GM23248 (cell line): ENCODE data around the gene SLC45A3. TPM values are rescaled to one million over a fixed set of nuclear protein-coding genes. Genes with fewer than 3 reads are reported as not detected.
A peak's percentile ranks its signal among the peaks of the same experiment; 100 is the strongest.

Source experiments
- DNase-seq: peaks from one replicate; pipeline ENCODE4 v3.0.0-alpha.2; 2015
- H2AFZ ChIP-seq: fragments of 200-600 bp; sonication (generic); 2 replicates; pipeline ENCODE4 v1.6.1; 2016; ENCODE audit warnings: antibody characterized with exemption
- H3F3A ChIP-seq: fragments of 200-600 bp; sonication (generic); 2 replicates; pipeline ENCODE4 v1.6.1; 2016; ENCODE audit warnings: mild to moderate bottlenecking, antibody characterized with exemption, mixed run types; ENCODE audit not compliant: insufficient read depth
- H3K27ac ChIP-seq: fragments of 200-600 bp; sonication (generic); 2 replicates; pipeline ENCODE4 v1.5.1; 2016; ENCODE audit warnings: mild to moderate bottlenecking
- H3K27me3 ChIP-seq: fragments of 200-600 bp; sonication (generic); replicated peaks from 2 replicates; pipeline ENCODE4 v1.6.1; 2016; ENCODE audit warnings: mild to moderate bottlenecking; ENCODE audit not compliant: insufficient read depth
- H3K36me3 ChIP-seq: fragments of 200-600 bp; sonication (generic); 2 replicates; pipeline ENCODE4 v1.6.1; 2016; ENCODE audit warnings: low read depth, mild to moderate bottlenecking
- H3K4me1 ChIP-seq: fragments of 200-600 bp; sonication (generic); 2 replicates; pipeline ENCODE4 v1.6.1; 2016; ENCODE audit warnings: mild to moderate bottlenecking; ENCODE audit not compliant: insufficient read depth
- H3K4me2 ChIP-seq: fragments of 200-600 bp; sonication (generic); one replicate; pipeline ENCODE4 v1.6.1; 2016; ENCODE audit warnings: mild to moderate bottlenecking; ENCODE audit not compliant: unreplicated experiment
- H3K4me3 ChIP-seq: fragments of 200-600 bp; sonication (generic); 2 replicates; pipeline ENCODE4 v1.5.1; 2016; ENCODE audit warnings: mild to moderate bottlenecking
- H3K79me2 ChIP-seq: fragments of 200-600 bp; sonication (generic); 2 replicates; pipeline ENCODE4 v1.6.1; 2016; ENCODE audit warnings: mild to moderate bottlenecking; ENCODE audit not compliant: insufficient read depth
- H3K9ac ChIP-seq: fragments of 200-600 bp; sonication (generic); 2 replicates; pipeline ENCODE4 v1.6.1; 2016; ENCODE audit warnings: mild to moderate bottlenecking
- H3K9me2 ChIP-seq: fragments of 200-600 bp; sonication (generic); 2 replicates; pipeline ENCODE4 v1.6.1; 2016; ENCODE audit warnings: mixed run types, mild to moderate bottlenecking, moderate library complexity; ENCODE audit not compliant: insufficient read depth
- H3K9me3 ChIP-seq: fragments of 200-600 bp; sonication (generic); one replicate; pipeline ENCODE4 v1.6.1; 2017; ENCODE audit warnings: low read depth
- H4K20me1 ChIP-seq: fragments of 200-600 bp; sonication (generic); 2 replicates; pipeline ENCODE4 v1.6.0; 2016; ENCODE audit not compliant: insufficient read depth
- EZH2 ChIP-seq: fragments of 200-600 bp; sonication (generic); IDR thresholded peaks from 2 replicates; pipeline ENCODE4 v1.6.1; 2018; ENCODE audit warnings: antibody characterized with exemption, mild to moderate bottlenecking; ENCODE audit not compliant: insufficient read depth, poor library complexity, severe bottlenecking
- EZH2phosphoT487 ChIP-seq: fragments of 200-600 bp; sonication (generic); IDR thresholded peaks from 2 replicates; pipeline ENCODE4 v1.6.1; 2018; ENCODE audit warnings: antibody characterized with exemption, moderate library complexity, mild to moderate bottlenecking, low read depth; ENCODE audit not compliant: insufficient read depth
- WGBS, 2 experiments: methylation state at CpG; one replicate each; pipeline ENCODE4 v1.1.6; 2015 to 2017; ENCODE audit warnings: low lambda C conversion rate in 2 of 2, low coverage in 1 of 2; ENCODE audit errors: missing lambda C conversion rate in 2 of 2; 5-methylcytosine and 5-hydroxymethylcytosine counted together
- in situ Hi-C: fragments of 300-500 bp; cut with MboI; formaldehyde crosslinking; loops from 2 replicates; pipeline ENCODE4 v1.15.0; 2020
- polyA plus RNA-seq: library from polyadenylated mRNA; unstranded; fragments of >200 nt; fragmentation: Nextera tagmentation; extraction: Ambion mirVana; gene quantifications from 2 replicates; pipeline ENCODE4 v1.2.1, GENCODE V29; 2016
- total RNA-seq: library from RNA; depleted of rRNA; stranded (reverse); fragments of >200 nt; shearing (Covaris generic); gene quantifications from 2 replicates; pipeline ENCODE4 v1.2.3, GENCODE V29; 2014

Gene SLC45A3
- total and polyA plus RNA-seq, 2 experiments from 2014 or later, result 0.38 to 1.2 TPM

GRCh38 chr1:205630241-205630640 lies 50.1 kb downstream of the SLC45A3 start:
- in situ Hi-C loops, result no loop called here
- DNase-seq, result peak; percentile 80
- no peaks in the 10 kb centered on the region for H3K9me3 ChIP-seq
- H4K20me1 ChIP-seq, result no peaks in the 10 kb centered on the region
- peak overlapping the region; percentile 91 for H3K9ac ChIP-seq
- peaks cover 28% of the 10 kb centered on the region for H3K4me1 ChIP-seq
- peaks cover 59% of the 10 kb centered on the region for H3K79me2 ChIP-seq
- TF ChIP-seq EZH2phosphoT487 (no peak), EZH2 (no peak)
- H3K4me2 ChIP-seq, result peak overlapping the region; percentile 90
- peak overlapping the region; percentile 96 for H3K4me3 ChIP-seq
- peaks cover 32% of the 10 kb centered on the region for H3F3A ChIP-seq
- H3K36me3 ChIP-seq, result no peaks in the 10 kb centered on the region
- H3K27ac ChIP-seq, result peak overlapping the region; percentile 94
- H3K27me3 ChIP-seq, result no peaks in the 10 kb centered on the region
- no peaks in the 10 kb centered on the region for H3K9me2 ChIP-seq
- 0% methylated on average over 3 of the region's 3 CpGs for WGBS, 2 experiments
- H2AFZ ChIP-seq, result 0 out of 2 replicates have a peak overlapping the region, but pooled peaks have one; percentile 67

- H3K9me3 ChIP-seq, result no peaks in the 10 kb centered on the region
- H3K9me2 ChIP-seq, result no peaks in the 10 kb centered on the region
- no peaks in the 10 kb centered on the region for H3K36me3 ChIP-seq
- peak overlapping the region; percentile 91 for H3K9ac ChIP-seq
- peaks cover 28% of the 10 kb centered on the region for H3K4me1 ChIP-seq
- H4K20me1 ChIP-seq, result no peaks in the 10 kb centered on the region
- in situ Hi-C loops, result no loop called here
- H2AFZ ChIP-seq, result no peak overlapping the region
- peak overlapping the region; percentile 96 for H3K4me3 ChIP-seq
- DNase-seq, result peak; percentile 32
- TF ChIP-seq EZH2, result no peak
- TF ChIP-seq EZH2phosphoT487, result no peak
- H3K27ac ChIP-seq, result peak overlapping the region; percentile 94
- peak overlapping the region; percentile 90 for H3K4me2 ChIP-seq
- 54 to 56% methylated on average over 6 of the region's 6 CpGs for WGBS, 2 experiments
- H3K79me2 ChIP-seq, result peaks cover 64% of the 10 kb centered on the region
- no peaks in the 10 kb centered on the region for H3K27me3 ChIP-seq
- H3F3A ChIP-seq, result peaks cover 32% of the 10 kb centered on the region
Observed at GRCh38 chr1:205629751-205630150, 50.6 kb downstream of the SLC45A3 start.

GRCh38 chr1:205627956-205628355 lies 52.4 kb downstream of the SLC45A3 start:
- Histone ChIP-seq H3K79me2 (peaks cover 82% of the 10 kb centered on the region), H3K27me3 (no peaks in the 10 kb centered on the region), H3K9me2 (no peaks in the 10 kb centered on the region), H3K9ac (no peak overlapping the region), H3K4me3 (no peak overlapping the region), H3K4me1 (peaks cover 19% of the 10 kb centered on the region), H3F3A (peaks cover 21% of the 10 kb centered on the region), H3K4me2 (no peak overlapping the region), H3K36me3 (0 out of 2 replicates have a peak, but pooled peaks cover 6% of the 10 kb centered on the region), H2AFZ (no peak overlapping the region), H4K20me1 (no peaks in the 10 kb centered on the region), H3K9me3 (no peaks in the 10 kb centered on the region), H3K27ac (no peak overlapping the region)
- DNase-seq, result no peak
- no peak for TF ChIP-seq EZH2
- no peak for TF ChIP-seq EZH2phosphoT487
- in situ Hi-C loops, result no loop called here
- WGBS, 2 experiments, result 91 to 95% methylated on average over 8 of the region's 8 CpGs

- Histone ChIP-seq H3K4me2 (no peak overlapping the region), H3K9ac (no peak overlapping the region), H3K79me2 (peaks cover 99% of the 10 kb centered on the region), H3K9me3 (no peaks in the 10 kb centered on the region), H3K27me3 (no peaks in the 10 kb centered on the region), H3K4me3 (no peak overlapping the region), H3F3A (peaks cover 12% of the 10 kb centered on the region), H3K4me1 (peaks cover 15% of the 10 kb centered on the region), H3K27ac (no peak overlapping the region), H3K36me3 (peaks cover 13% of the 10 kb centered on the region; the same call in 1 of the 2 replicates), H3K9me2 (no peaks in the 10 kb centered on the region), H2AFZ (no peak overlapping the region), H4K20me1 (no peaks in the 10 kb centered on the region)
- WGBS, 2 experiments, result 97 to 100% methylated on average over 3 of the region's 3 CpGs
- in situ Hi-C loops, result no loop called here
- TF ChIP-seq EZH2phosphoT487 (no peak), EZH2 (no peak)
- DNase-seq, result no peak
Observed at GRCh38 chr1:205626216-205626615, 54.1 kb downstream of the SLC45A3 start.

- Histone ChIP-seq H3K36me3 (peaks cover 25% of the 10 kb centered on the region), H3K4me3 (no peak overlapping the region), H3K9me3 (no peaks in the 10 kb centered on the region), H3K27me3 (no peaks in the 10 kb centered on the region), H3K27ac (no peak overlapping the region), H3K79me2 (peaks cover 97% of the 10 kb centered on the region), H3K9me2 (no peaks in the 10 kb centered on the region), H3F3A (no peaks in the 10 kb centered on the region), H2AFZ (no peak overlapping the region), H3K4me1 (peaks cover 8% of the 10 kb centered on the region), H4K20me1 (no peaks in the 10 kb centered on the region), H3K4me2 (no peak overlapping the region), H3K9ac (no peak overlapping the region)
- in situ Hi-C loops, result no loop called here
- no peak for DNase-seq
- WGBS, 2 experiments, result 82 to 90% methylated on average over 4 of the region's 4 CpGs
- TF ChIP-seq EZH2phosphoT487 (no peak), EZH2 (no peak)
Observed at GRCh38 chr1:205623646-205624045, 56.7 kb downstream of the SLC45A3 start.
